ENCODE results near the gene N4BP3.
"Not testable (repeated sequence)": the region's sequence is repeated elsewhere in the genome, so short reads cannot be mapped to it uniquely, and the experiment has no call there.

The N4BP3 gene

GRCh38 chr5:178081571-178082243, 31.6 kb upstream of the N4BP3 start:
- H3K36me3 Mint-ChIP-seq (ENCODE audit: low read depth) = no peaks in the 10 kb centered on the region
- no peak overlapping the region for H3K4me3 Mint-ChIP-seq
- H3K27me3 Mint-ChIP-seq (ENCODE audit: low read depth, poor library complexity) = peaks cover 4% of the 10 kb centered on the region
- no peak for TF ChIP-seq CTCF (IDR thresholded peaks at IDR 0.05)
- DNase-seq = no peak
- no peak overlapping the region for H3K27ac Mint-ChIP-seq
- no peaks in the 10 kb centered on the region for H3K9me3 Mint-ChIP-seq
- H3K4me1 Mint-ChIP-seq = peaks cover 11% of the 10 kb centered on the region

- H3K9me3 Mint-ChIP-seq = no peaks in the 10 kb centered on the region
- no peak overlapping the region for H3K27ac Mint-ChIP-seq
- peaks cover 11% of the 10 kb centered on the region for H3K4me1 Mint-ChIP-seq
- no peak for TF ChIP-seq CTCF (IDR thresholded peaks at IDR 0.05)
- no peak overlapping the region for H3K4me3 Mint-ChIP-seq
- DNase-seq = no peak
- H3K27me3 Mint-ChIP-seq (ENCODE audit: low read depth, poor library complexity) = peaks cover 11% of the 10 kb centered on the region
- no peaks in the 10 kb centered on the region for H3K36me3 Mint-ChIP-seq (ENCODE audit: low read depth)
These were observed 29.4 kb upstream of the N4BP3 start for GRCh38 chr5:178083922-178084321.

- no peak for TF ChIP-seq CTCF (IDR thresholded peaks at IDR 0.05)
- Mint-ChIP-seq H3K9me3 (no peaks in the 10 kb centered on the region), H3K27ac (no peak overlapping the region), H3K4me1 (peaks cover 11% of the 10 kb centered on the region), H3K27me3 (ENCODE audit: low read depth, poor library complexity) (peaks cover 14% of the 10 kb centered on the region), H3K4me3 (no peak overlapping the region), H3K36me3 (ENCODE audit: low read depth) (no peaks in the 10 kb centered on the region)
- no peak for DNase-seq
These were observed 28.0 kb upstream of the N4BP3 start for GRCh38 chr5:178085316-178085715.

GRCh38 chr5:178086266-178086665, 27.1 kb upstream of the N4BP3 start:
- H3K4me3 Mint-ChIP-seq = no peak overlapping the region

GRCh38 chr5:178087199-178087598, 26.1 kb upstream of the N4BP3 start:
- H3K36me3 Mint-ChIP-seq (ENCODE audit: low read depth); DNase-seq; H3K4me3 Mint-ChIP-seq; H3K9me3 Mint-ChIP-seq; H3K27ac Mint-ChIP-seq; H3K4me1 Mint-ChIP-seq: not testable (repeated sequence)
- peaks cover 20% of the 10 kb centered on the region for H3K27me3 Mint-ChIP-seq (ENCODE audit: low read depth, poor library complexity)

More at GRCh38 chr5:178086266-178086665, 27.1 kb upstream of the N4BP3 start:
- Mint-ChIP-seq H3K9me3 (peaks cover 3% of the 10 kb centered on the region), H3K36me3 (ENCODE audit: low read depth) (no peaks in the 10 kb centered on the region), H3K27ac (no peak overlapping the region), H3K27me3 (ENCODE audit: low read depth, poor library complexity) (peaks cover 21% of the 10 kb centered on the region), H3K4me1 (peaks cover 11% of the 10 kb centered on the region)
- no peak for DNase-seq
- no peak for TF ChIP-seq CTCF (IDR thresholded peaks at IDR 0.05)

- Mint-ChIP-seq H3K27me3 (ENCODE audit: low read depth, poor library complexity) (peaks cover 27% of the 10 kb centered on the region), H3K27ac (no peak overlapping the region), H3K9me3 (peaks cover 24% of the 10 kb centered on the region), H3K36me3 (ENCODE audit: low read depth) (no peaks in the 10 kb centered on the region), H3K4me1 (no peaks in the 10 kb centered on the region), H3K4me3 (no peak overlapping the region)
- no peak for DNase-seq
- TF ChIP-seq CTCF (IDR thresholded peaks at IDR 0.05) = no peak
These were observed 22.5 kb upstream of the N4BP3 start for GRCh38 chr5:178090856-178091255.
